ENCODE results near the gene RPS27L.

Gene RPS27L

DNA sequence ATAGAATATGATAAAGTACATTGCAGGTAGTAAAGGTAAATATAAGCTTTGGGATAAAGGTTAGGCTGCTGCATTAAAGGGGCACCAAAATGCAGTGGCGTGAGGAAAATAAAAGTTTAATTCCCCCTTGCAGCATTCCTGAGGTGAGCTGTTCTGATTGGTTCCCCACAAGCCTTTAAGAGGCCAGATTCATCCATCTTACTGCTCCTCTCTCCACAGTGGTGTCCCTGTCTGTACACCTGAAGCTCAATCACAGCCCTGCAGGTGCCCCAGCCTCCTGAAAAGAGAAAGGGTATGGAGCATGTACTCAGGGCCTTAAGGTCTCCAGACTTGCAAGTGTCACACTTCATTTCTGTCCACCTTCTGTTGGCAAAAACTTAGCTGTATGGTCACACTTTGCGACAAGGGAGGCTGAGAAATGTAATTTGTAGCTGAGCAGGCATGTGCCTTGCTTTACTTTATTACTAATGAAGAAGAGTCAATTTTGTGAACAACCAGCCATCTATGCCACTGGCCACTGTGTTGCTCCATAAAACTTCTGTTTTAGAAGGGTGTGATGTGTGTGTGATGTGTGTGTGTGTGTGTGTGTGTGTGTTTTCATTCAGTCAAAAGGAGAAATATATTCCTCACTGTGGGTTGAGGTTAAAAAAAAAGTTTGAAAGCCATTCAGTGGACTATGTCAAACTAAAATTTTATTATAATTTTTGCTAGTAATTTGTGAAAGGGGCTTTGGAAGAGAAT lies 22.9 kb downstream of the RPS27L start:
- no peaks in the 10 kb centered on the region for H3K36me3 ChIP-seq (ENCODE audit: control insufficient read depth, low read depth, low read length)
- no peaks in the 10 kb centered on the region for H3K4me1 ChIP-seq (ENCODE audit: control insufficient read depth, low read depth, low read length)
- H3K27ac ChIP-seq (ENCODE audit: low read length) = no peak overlapping the region
- no peaks in the 10 kb centered on the region for H3K9me3 ChIP-seq (ENCODE audit: control insufficient read depth, low read depth, low read length)
- H3K9ac ChIP-seq (ENCODE audit: low read length) = no peak overlapping the region
- H3K27me3 ChIP-seq (ENCODE audit: control insufficient read depth, insufficient read depth, low read length) = no peaks in the 10 kb centered on the region
- H3K4me3 ChIP-seq (ENCODE audit: low read length) = no peak overlapping the region

DNA sequence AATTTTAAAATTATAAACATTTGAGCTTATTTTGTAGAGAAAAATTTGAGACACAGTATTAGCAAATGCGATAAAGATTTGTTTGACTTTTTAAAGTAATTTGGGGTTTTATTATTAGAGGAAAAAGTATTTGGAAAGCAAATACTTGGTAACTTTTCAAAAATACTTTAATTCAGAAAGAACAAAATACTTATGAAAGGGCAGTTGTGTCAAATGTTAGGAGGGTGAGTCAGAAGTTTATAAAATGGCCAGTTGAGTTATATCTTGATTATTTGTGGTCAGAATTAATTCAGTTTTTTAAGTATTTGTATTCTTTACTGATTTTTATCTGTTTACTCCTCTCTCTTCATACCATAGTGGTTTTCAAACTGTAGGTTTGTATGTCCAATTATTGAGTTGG lies 23.5 kb downstream of the RPS27L start:
- H3K4me1 ChIP-seq (ENCODE audit: control insufficient read depth, low read depth, low read length) = no peaks in the 10 kb centered on the region
- no peaks in the 10 kb centered on the region for H3K36me3 ChIP-seq (ENCODE audit: control insufficient read depth, low read depth, low read length)
- no peak overlapping the region for H3K9ac ChIP-seq (ENCODE audit: low read length)

DNA sequence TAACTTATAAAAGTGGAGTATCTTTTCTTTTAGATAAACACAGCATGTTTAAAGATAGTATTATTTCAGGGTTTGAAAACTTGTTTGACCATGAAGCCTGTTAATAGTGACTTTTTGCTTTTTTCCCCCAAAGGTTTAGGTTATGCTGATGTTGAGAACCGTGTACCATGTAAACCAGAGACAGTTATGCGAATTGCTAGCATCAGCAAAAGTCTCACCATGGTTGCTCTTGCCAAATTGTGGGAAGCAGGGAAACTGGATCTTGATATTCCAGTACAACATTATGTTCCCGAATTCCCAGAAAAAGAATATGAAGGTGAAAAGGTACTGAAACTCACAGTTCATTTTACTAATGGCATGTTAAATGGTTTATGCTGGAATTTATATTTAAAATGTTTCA lies 30.6 kb downstream of the RPS27L start:
- Histone ChIP-seq H3K9ac (ENCODE audit: low read length) (no peak overlapping the region), H3K36me3 (ENCODE audit: control insufficient read depth, low read depth, low read length) (peaks cover 11% of the 10 kb centered on the region), H3K27me3 (ENCODE audit: control insufficient read depth, insufficient read depth, low read length) (no peaks in the 10 kb centered on the region), H3K4me1 (ENCODE audit: control insufficient read depth, low read depth, low read length) (peaks cover 3% of the 10 kb centered on the region), H3K27ac (ENCODE audit: low read length) (no peak overlapping the region), H3K9me3 (ENCODE audit: control insufficient read depth, low read depth, low read length) (no peaks in the 10 kb centered on the region), H3K4me3 (ENCODE audit: low read length) (no peak overlapping the region)

More for the DNA sequence above, 23.5 kb downstream of the RPS27L start:
- H3K4me3 ChIP-seq (ENCODE audit: low read length) = no peak overlapping the region
- H3K9me3 ChIP-seq (ENCODE audit: control insufficient read depth, low read depth, low read length) = no peaks in the 10 kb centered on the region
- no peaks in the 10 kb centered on the region for H3K27me3 ChIP-seq (ENCODE audit: control insufficient read depth, insufficient read depth, low read length)
- H3K27ac ChIP-seq (ENCODE audit: low read length) = no peak overlapping the region

DNA sequence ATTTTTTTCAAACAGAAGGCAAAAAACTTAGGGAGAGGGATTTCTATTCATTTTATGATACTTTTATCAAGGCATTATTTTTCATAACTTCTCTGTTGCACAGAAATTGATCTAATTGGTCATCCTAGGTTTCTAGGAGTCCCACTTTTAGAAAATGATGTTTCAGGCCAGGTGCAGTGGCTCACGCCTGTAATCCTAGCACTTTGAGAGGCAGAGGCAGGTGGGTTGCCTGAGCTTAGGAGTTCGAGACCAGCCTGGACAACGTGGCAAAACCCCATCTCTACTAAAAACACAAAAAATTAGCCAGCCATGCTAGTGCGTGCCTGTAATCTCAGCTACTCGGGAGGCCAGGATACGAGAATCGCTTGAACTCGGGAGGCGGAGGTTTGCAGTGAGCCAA lies 32.8 kb downstream of the RPS27L start:
- no peaks in the 10 kb centered on the region for H3K9me3 ChIP-seq (ENCODE audit: control insufficient read depth, low read depth, low read length)
- H3K4me3 ChIP-seq (ENCODE audit: low read length) = no peak overlapping the region
- peaks cover 8% of the 10 kb centered on the region for H3K4me1 ChIP-seq (ENCODE audit: control insufficient read depth, low read depth, low read length)
- H3K9ac ChIP-seq (ENCODE audit: low read length) = no peak overlapping the region
- no peaks in the 10 kb centered on the region for H3K27me3 ChIP-seq (ENCODE audit: control insufficient read depth, insufficient read depth, low read length)
- H3K36me3 ChIP-seq (ENCODE audit: control insufficient read depth, low read depth, low read length) = peaks cover 11% of the 10 kb centered on the region
- H3K27ac ChIP-seq (ENCODE audit: low read length) = no peak overlapping the region

DNA sequence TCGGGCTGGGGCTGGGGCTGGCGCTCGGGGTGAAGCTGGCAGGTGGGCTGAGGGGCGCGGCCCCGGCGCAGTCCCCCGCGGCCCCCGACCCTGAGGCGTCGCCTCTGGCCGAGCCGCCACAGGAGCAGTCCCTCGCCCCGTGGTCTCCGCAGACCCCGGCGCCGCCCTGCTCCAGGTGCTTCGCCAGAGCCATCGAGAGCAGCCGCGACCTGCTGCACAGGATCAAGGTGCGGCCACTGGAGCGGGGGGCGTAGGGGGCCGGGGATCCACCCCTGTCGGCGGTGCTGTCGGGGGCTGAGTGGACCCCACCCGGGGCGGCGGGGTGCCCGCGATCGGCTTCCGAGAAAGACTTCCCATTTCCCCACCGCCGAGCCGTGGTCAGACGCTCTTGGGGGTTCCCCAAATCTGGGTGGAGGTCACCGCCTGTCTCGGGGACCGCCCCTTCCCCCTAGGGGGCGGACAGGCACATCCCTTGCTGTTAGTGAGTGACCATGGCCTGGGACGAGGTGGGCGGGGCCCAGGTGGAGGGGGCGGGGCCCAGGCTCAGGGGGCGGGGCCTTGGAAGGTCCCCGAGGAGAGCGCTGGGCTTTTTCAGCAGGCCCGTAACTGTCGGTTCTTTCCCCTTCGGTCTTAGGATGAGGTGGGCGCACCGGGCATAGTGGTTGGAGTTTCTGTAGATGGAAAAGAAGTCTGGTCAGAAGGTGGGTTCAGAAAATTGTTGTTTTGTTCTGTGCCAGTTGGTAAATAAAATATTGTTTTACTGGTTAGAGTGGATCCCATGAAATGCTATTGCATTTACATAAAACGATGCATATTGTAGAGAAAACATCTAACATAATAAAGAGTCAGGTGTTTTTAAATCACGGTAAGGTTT lies 35.0 kb downstream of the RPS27L start:
- Histone ChIP-seq H3K36me3 (ENCODE audit: control insufficient read depth, low read depth, low read length) (peaks cover 5% of the 10 kb centered on the region), H3K9me3 (ENCODE audit: control insufficient read depth, low read depth, low read length) (no peaks in the 10 kb centered on the region), H3K4me3 (ENCODE audit: low read length) (peak overlapping the region; percentile 84), H3K4me1 (ENCODE audit: control insufficient read depth, low read depth, low read length) (peaks cover 8% of the 10 kb centered on the region), H3K27ac (ENCODE audit: low read length) (no peak overlapping the region), H3K27me3 (ENCODE audit: control insufficient read depth, insufficient read depth, low read length) (no peaks in the 10 kb centered on the region), H3K9ac (ENCODE audit: low read length) (no peak overlapping the region)

DNA sequence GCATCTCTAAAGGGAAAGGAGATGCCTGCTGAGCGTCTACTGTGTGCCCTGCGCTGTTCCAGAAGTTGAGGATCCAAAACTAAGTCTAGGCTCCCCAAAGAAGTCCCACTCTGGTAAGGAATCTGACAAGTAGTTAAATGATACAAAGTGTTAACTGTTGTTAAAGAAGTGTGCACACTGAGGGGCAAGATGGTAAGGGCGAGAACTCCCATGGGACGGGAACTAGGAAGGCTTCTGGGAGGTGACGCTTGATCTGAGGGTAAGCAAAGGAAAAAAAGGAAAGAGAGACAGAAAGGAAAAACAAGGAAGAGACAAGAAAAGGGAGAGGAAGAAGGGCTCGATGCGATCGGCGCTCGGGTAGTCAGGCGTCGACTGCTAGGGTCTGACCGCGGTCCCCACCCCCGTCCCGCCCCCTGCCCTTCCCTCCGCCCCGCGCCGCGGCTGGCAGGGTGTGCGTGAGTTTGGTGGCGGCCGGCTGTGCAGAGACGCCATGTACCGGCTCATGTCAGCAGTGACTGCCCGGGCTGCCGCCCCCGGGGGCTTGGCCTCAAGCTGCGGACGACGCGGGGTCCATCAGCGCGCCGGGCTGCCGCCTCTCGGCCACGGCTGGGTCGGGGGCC lies 35.8 kb downstream of the RPS27L start, which contains the start of gene LACTB:
TSS of gene LACTB (plus strand) at position 480 of the 620 bp plus-strand sequence. CDS start at position 491, 11 bp downstream.
- Histone ChIP-seq H3K4me1 (ENCODE audit: control insufficient read depth, low read depth, low read length) (peaks cover 8% of the 10 kb centered on the region), H3K9me3 (ENCODE audit: control insufficient read depth, low read depth, low read length) (no peaks in the 10 kb centered on the region), H3K27me3 (ENCODE audit: control insufficient read depth, insufficient read depth, low read length) (no peaks in the 10 kb centered on the region), H3K27ac (ENCODE audit: low read length) (no peak within 1 kb of the TSS), H3K36me3 (ENCODE audit: control insufficient read depth, low read depth, low read length) (no peaks in the 10 kb centered on the region), H3K4me3 (ENCODE audit: low read length) (peak within 1 kb of the TSS; percentile 84), H3K9ac (ENCODE audit: low read length) (peak within 1 kb of the TSS; percentile 17)

DNA sequence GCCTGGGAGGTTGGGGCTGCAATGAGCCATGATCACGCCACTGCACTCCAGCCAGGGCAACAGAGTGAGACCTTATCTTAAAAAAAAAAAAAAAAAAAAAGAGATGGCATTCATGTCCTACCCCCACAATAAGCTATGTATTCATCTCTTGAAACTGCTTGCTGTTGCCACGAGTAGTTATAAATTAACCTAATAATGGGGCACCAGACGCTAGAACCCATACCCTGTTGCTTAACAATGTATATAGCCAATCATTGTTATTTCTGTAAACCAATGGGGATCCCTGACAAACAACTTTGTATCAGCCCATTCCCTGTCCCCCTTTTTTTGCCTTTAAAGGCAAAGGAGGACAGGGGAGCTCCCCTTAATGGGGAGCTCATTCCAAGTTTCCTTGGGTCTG lies 38.4 kb downstream of the RPS27L start:
- H3K4me1 ChIP-seq (ENCODE audit: control insufficient read depth, low read depth, low read length) = peaks cover 8% of the 10 kb centered on the region
- H3K9ac ChIP-seq (ENCODE audit: low read length) = no peak overlapping the region
- no peak overlapping the region for H3K27ac ChIP-seq (ENCODE audit: low read length)
- no peaks in the 10 kb centered on the region for H3K27me3 ChIP-seq (ENCODE audit: control insufficient read depth, insufficient read depth, low read length)
- H3K36me3 ChIP-seq (ENCODE audit: control insufficient read depth, low read depth, low read length) = no peaks in the 10 kb centered on the region
- no peaks in the 10 kb centered on the region for H3K9me3 ChIP-seq (ENCODE audit: control insufficient read depth, low read depth, low read length)
- H3K4me3 ChIP-seq (ENCODE audit: low read length) = no peak overlapping the region

DNA sequence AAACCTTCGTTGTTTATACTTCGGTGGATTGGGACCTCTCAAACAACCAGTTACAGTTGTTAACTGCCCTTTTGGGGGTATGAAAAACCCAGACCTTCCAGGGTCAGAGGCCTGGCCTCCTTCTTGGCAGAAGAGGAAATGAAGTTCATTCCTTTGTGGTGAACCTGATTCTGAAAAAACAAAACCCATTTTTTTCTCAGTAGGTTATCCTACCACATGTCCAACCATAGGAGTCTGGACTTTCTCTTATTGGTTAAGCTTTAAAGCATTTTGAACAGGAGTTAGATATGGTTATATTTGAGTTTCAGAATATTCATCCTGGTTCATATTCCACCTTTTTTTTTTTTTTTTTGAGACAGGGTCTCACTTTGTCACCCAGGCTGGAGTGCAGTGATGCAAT lies 42.8 kb downstream of the RPS27L start:
- Histone ChIP-seq H3K36me3 (ENCODE audit: control insufficient read depth, low read depth, low read length) (no peaks in the 10 kb centered on the region), H3K9ac (ENCODE audit: low read length) (no peak overlapping the region), H3K27me3 (ENCODE audit: control insufficient read depth, insufficient read depth, low read length) (no peaks in the 10 kb centered on the region), H3K9me3 (ENCODE audit: control insufficient read depth, low read depth, low read length) (no peaks in the 10 kb centered on the region), H3K4me1 (ENCODE audit: control insufficient read depth, low read depth, low read length) (no peaks in the 10 kb centered on the region), H3K4me3 (ENCODE audit: low read length) (no peak overlapping the region), H3K27ac (ENCODE audit: low read length) (no peak overlapping the region)

DNA sequence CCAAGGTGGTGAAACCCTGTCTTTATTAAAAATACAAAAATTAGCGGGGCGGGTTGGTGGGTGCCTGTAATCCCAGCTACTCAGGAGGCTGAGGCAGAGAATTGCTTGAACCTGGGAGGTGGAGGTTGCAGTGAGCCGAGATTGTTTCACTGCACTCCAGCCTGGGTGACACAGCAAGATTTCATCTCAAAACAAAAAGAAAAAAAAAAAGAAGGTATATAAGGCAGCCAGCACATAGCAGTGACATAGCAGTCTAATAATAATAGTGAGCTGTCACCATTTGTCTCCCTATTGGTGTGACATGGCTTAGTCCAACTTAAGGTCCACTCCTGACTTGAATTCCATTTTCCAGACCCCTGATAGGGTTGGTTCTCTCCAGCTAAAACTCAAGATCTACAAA lies 44.4 kb downstream of the RPS27L start:
- H3K9ac ChIP-seq (ENCODE audit: low read length) = no peak overlapping the region
- H3K4me3 ChIP-seq (ENCODE audit: low read length) = no peak overlapping the region
- H3K27ac ChIP-seq (ENCODE audit: low read length) = no peak overlapping the region
- H3K27me3 ChIP-seq (ENCODE audit: control insufficient read depth, insufficient read depth, low read length) = no peaks in the 10 kb centered on the region
- no peaks in the 10 kb centered on the region for H3K36me3 ChIP-seq (ENCODE audit: control insufficient read depth, low read depth, low read length)
- H3K4me1 ChIP-seq (ENCODE audit: control insufficient read depth, low read depth, low read length) = no peaks in the 10 kb centered on the region
- H3K9me3 ChIP-seq (ENCODE audit: control insufficient read depth, low read depth, low read length) = no peaks in the 10 kb centered on the region

DNA sequence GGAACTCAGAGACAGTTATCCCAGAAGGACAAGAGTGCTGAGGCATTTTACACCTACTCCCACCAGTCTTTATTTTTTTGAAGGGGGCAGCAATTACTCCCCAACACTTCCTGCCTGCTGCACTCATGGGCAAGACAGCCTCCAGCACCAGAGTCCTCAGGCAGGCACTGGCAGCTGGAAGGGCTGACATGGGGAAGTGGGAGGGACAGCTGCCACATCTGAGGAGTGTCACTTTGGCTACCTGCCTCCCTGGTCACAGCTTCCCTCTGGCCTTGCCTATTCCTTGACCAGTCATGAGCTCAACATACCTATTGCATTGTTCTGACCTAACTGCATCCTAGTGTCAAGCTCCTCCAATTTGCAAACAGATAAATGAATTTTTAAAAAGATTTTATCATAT lies 45.8 kb downstream of the RPS27L start:
- Histone ChIP-seq H3K27ac (ENCODE audit: low read length) (no peak overlapping the region), H3K36me3 (ENCODE audit: control insufficient read depth, low read depth, low read length) (no peaks in the 10 kb centered on the region), H3K4me1 (ENCODE audit: control insufficient read depth, low read depth, low read length) (no peaks in the 10 kb centered on the region), H3K27me3 (ENCODE audit: control insufficient read depth, insufficient read depth, low read length) (no peaks in the 10 kb centered on the region), H3K9ac (ENCODE audit: low read length) (no peak overlapping the region), H3K9me3 (ENCODE audit: control insufficient read depth, low read depth, low read length) (no peaks in the 10 kb centered on the region), H3K4me3 (ENCODE audit: low read length) (no peak overlapping the region)

DNA sequence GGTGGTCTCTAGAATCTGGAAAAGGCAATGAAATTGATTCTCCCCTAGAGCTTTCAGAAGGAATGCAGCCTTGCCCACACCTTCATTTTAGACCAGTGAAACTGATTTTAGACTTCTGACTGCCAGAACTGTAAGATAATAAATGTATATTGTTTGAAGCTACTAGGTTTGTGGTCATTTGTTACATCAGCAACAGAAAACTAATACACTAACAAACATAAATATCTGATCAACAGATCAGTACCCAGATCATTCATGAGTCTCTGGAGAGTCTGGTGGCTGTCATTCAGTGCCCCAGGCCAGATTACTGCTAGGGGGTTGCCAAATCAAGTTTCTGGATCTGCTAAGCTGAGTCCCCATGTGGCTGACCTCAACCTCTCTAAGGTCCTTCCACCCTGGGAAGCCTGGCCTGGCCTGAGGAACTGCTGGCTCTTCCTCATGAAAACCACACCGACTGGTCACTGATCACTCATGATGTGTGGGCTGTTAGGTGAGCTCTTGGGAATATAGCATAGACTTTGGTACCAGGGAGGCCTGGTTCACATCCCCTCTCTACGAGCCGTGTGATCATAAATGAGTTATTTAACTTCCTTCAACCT lies 46.8 kb downstream of the RPS27L start:
- Histone ChIP-seq H3K27ac (ENCODE audit: low read length) (no peak overlapping the region), H3K9me3 (ENCODE audit: control insufficient read depth, low read depth, low read length) (no peaks in the 10 kb centered on the region), H3K27me3 (ENCODE audit: control insufficient read depth, insufficient read depth, low read length) (no peaks in the 10 kb centered on the region), H3K4me3 (ENCODE audit: low read length) (no peak overlapping the region), H3K9ac (ENCODE audit: low read length) (no peak overlapping the region), H3K4me1 (ENCODE audit: control insufficient read depth, low read depth, low read length) (no peaks in the 10 kb centered on the region), H3K36me3 (ENCODE audit: control insufficient read depth, low read depth, low read length) (no peaks in the 10 kb centered on the region)
